NCI-H2107 (cell line): ENCODE measurements around the gene TRIM41.
"Not testable (repeated sequence)": the region's sequence is repeated elsewhere in the genome, so short reads cannot be mapped to it uniquely, and the experiment has no call there.

ENCODE experiments used
- DNase-seq: peaks from one replicate; lab custom pipeline; 2025; lab: John Stamatoyannopoulos, UW

Gene TRIM41

GRCh38 chr5:181211208-181211607 is 11.9 kb upstream of the TRIM41 start:
- no peak for DNase-seq

DNA sequence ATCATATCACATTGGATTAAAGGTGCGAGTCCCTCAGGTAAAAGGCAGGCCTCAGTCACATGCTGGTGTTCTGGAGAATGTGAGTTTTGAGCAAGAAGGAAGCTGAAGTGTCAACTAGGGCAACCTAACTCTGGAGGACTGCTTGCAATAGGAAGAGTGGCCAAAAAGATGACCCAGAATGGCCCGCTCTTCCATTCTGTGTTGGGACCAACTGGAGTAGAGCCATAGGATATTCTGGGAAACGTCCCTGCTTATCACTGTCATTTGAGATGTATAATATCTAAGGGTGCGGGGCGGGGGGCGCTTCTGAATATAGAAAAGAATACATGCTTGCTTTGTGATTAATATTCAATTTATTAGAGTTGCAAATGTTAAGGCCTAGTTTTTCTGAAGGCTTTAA is 11.0 kb upstream of the TRIM41 start:
- DNase-seq: no peak

- no peak for DNase-seq
Measured at GRCh38 chr5:181212934-181213333, 10.1 kb upstream of the TRIM41 start.

DNA sequence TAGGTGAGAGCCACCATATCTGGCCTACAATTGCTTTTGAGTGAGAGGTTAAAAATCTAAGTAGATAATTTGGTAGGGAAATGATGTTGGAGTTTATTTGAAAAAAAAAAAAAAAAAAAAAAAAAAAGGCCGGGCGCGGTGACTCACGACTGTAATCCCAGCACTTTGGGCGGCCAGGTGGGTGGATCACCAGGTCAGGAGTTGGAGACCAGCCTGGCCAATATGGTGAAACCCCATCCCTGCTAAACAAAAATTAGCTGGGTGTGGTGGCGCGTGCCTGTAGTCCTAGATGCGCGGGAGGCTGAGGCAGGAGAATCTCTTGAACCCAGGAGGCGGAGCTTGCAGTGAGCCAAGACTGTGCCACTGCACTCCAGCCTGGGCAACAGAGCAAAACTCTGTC is 8.8 kb upstream of the TRIM41 start:
- not testable (repeated sequence) for DNase-seq

DNA sequence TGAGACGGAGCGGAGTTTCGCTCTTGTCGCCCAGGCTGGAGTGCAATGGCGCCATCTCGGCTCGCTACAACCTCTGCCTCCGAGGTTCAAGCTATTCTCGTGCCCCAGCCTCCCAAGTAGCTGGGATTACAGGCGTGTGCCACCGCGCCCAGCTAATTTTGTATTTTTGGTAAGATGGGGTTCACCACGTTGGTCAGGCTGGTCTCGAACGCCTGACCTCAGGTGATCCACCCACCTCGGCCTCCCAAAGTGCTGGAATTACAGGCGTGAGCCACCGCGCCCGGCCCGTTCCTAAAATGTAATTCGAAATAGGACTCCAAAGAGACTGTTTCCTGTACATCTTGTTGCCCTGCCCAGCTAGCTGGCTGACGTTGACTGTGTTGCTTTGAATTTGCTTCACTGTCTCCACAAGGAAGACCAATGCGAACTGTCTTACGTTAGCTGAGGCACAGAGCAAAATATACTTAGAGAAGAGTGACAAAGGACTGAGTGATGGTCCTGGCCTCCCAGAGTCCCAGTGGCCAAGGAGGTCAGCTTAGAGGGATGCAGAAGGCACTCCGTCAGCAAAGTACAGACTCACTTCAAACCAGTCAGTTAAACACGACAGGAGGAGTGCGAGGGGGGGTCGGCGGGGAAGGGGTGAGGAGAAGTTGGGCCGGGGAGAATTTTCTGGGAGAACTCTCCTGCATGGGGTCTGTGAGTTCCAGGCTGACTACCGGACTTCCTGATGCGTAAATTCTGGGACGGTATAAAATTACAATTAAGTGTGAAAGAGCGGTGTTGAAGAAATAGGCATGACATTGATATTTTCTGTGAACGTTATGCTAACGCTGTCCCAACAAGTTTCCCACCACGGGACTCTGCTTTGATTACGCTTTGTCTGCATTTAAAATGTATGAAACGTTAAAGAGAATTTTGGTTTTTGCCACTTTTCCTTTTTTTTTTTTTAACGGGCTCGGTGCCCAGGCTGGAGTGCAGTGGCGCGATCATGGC is 6.8 kb upstream of the TRIM41 start:
- no peak for DNase-seq

DNA sequence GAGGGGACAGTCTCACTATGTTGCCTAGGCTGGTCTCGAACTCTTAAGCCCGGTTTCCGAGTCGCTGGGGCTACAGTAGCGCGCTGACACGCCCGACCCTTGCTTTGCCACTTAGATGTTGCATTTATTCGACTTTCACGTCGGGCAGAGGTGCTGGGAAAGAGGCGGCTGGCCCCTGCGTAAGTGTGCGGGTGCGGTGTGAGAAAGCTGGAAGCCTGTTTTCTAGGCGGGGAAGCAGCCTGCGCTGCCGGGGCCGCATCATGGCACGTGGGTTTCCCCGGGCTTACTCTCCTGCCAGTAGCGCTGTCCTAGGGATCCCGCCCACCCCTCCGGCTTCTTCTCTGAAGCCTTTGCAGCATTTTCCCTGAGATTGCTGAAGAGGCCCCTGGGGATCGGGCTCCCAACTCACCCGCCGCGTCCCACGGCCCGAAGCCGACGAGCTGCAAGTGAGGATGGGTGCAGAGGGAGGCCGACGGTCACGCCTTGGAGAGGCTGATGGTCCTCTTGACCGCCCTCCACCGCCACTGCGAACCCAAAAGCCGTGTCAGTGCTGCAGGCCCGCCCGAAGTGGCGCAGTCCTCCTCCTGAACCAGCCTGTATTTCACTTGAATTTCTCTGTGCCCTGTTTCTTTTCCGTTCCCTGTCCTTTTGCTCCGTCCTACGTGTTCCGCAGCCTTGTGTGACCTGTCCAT is 5.8 kb upstream of the TRIM41 start:
- DNase-seq: no peak

GRCh38 chr5:181217803-181218062 is 5.3 kb upstream of the TRIM41 start:
- no peak for DNase-seq

DNA sequence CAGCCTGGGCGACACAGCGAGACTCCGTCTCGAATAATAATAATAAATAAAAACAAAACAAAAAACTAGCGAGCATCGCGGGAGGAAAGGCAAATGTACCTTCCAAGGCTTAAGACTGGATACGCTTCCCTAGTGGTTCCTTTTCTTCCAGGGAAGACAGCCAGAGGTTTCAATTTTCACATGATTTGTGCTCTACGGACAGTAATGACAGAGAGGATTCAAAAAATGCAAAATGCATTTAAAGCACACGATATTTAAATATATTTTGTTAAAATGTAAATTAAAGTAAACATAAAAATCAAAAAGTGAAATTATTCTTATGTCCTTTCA is 4.3 kb upstream of the TRIM41 start:
- no peak for DNase-seq

- no peak for DNase-seq
Measured at GRCh38 chr5:181219262-181220177, 3.6 kb upstream of the TRIM41 start.

DNA sequence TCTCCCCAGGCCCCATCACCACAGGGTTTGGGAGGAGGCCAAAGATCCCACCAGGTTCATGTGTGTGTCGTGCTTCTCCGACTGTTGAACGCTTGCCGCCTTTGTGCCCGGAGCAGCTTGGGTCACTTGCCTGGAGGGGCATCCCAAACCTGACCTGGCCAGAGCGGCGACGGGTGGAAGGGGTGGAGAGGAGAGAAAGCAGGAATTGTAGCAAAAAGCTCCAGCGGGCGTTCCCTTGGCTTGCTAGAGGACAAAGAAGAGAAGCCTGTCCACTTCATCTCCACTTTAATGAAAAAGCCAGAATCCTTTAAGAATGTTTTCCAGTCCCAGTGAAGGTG is 2.9 kb upstream of the TRIM41 start:
- DNase-seq: no peak

DNA sequence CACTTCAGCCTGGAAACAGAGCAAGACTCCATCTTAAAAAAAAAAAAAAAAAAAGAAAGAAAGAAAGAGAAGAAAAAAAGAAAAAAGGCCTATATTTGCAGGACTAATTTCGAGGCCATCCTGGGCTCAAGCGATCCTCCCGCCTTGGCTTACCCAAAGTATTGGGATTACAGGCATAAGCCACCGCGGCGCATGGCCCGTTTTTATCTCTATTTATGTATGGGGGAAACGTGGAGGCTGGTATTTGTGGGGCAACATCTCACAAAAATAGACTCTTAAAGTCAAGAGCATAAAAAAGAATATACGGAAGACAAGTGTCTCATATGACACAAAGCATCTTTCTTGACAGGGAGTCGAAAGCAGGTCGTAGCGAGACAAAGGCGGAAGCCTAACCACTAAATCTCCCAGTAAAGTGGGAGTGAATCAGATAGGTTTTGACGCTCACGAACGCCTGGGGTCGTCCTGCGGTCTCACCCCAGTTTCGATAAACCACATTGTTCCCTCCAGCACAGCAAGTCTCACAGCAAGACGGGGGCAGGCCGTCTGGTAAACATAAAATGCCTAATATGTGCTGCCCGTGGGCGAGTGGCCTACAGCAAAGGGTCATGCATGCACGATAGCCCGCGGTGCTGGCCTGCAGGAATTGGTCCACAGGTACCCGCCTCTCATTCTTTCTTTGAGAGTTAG is 1.8 kb upstream of the TRIM41 start:
- DNase-seq: no peak

GRCh38 chr5:181221792-181222629 is 1.1 kb upstream of the TRIM41 start:
- no peak for DNase-seq

- DNase-seq: no peak
Measured at GRCh38 chr5:181222630-181223057, 437 bp upstream of the TRIM41 start.

DNA sequence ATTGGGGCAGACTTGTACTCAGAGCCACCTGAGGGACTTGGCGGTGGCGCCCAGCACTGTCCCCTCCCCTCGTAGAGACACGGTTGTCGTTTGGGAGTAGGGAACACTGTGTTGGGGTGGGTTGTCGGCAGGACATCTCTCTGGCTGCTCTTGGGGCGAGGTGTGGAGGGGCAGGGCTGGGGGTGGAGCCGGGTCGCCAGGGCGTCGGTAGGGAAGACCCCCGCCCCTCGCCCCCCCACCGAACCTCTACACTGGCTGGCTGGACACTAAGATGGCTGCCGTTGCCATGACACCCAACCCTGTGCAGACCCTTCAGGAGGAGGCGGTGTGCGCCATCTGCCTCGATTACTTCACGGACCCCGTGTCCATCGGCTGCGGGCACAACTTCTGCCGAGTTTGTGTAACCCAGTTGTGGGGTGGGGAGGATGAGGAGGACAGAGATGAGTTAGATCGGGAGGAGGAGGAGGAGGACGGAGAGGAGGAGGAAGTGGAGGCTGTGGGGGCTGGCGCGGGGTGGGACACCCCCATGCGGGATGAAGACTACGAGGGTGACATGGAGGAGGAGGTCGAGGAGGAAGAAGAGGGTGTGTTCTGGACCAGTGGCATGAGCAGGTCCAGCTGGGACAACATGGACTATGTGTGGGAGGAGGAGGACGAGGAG is 778 bp downstream of the TRIM41 start:
- DNase-seq: no peak

- no peak for DNase-seq
Measured at GRCh38 chr5:181224390-181225229, 1.5 kb downstream of the TRIM41 start.

DNA sequence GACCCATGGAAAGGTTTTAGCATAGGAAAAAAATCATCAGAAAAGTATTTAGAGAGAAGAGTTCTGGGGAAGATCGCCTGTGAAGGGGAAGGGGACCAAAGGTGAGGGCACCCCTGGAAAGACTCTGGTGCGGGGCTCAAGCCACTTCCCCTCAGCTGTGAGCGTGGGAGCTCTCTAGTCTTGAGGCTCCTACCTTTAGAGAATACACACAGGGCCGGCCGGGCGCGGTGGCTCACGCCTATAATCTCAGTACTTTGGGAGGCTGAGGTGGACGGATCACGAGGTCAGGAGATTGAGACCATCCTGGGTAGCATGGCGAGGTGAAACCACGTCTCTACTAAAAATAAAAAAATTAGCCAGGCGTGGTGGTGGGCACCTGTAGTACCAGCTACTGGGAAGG is 6.9 kb downstream of the TRIM41 start:
- DNase-seq: no peak

- DNase-seq: no peak
Measured at GRCh38 chr5:181230551-181230950, 7.5 kb downstream of the TRIM41 start.

- no peak for DNase-seq
Measured at GRCh38 chr5:181231432-181231831, 8.4 kb downstream of the TRIM41 start.

DNA sequence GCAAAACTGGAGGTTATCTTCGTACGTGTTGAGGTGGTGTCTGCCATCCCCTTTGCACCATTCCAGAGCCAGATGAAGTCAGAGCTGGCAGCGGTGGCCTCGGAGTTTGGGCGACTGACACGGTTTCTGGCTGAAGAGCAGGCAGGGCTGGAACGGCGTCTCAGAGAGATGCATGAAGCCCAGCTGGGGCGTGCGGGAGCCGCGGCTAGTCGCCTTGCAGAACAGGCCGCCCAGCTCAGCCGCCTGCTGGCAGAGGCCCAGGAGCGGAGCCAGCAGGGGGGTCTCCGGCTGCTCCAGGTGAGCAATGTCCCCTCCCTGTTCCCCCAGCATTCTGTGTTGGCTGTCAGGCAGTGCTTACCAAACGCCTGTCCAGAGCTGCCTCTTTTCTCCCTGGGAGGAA is 9.5 kb downstream of the TRIM41 start:
- DNase-seq: no peak
